HG03064 (cell line): Measurements from ENCODE around the gene WEE1.
A peak's percentile ranks its signal among the peaks of the same experiment; 100 is the strongest.
"Not testable (repeated sequence)": the region's sequence is repeated elsewhere in the genome, so short reads cannot be mapped to it uniquely, and the experiment has no call there.

ENCODE experiments used
- ATAC-seq: cut with Tn5 transposase; IDR thresholded peaks from one replicate; pipeline ENCODE4 v1.9.1; 2021; ENCODE audit warnings: low read depth; ENCODE audit not compliant: unreplicated experiment

WEE1 gene

GRCh38 chr11:9590717-9591116 is 17.2 kb downstream of the WEE1 start:
- no peak for ATAC-seq

- ATAC-seq, result no peak
Observed at GRCh38 chr11:9594267-9595046, 21.0 kb downstream of the WEE1 start.

- no peak for ATAC-seq
Observed at GRCh38 chr11:9596926-9597464, 23.5 kb downstream of the WEE1 start.

GRCh38 chr11:9600166-9600565 is 26.7 kb downstream of the WEE1 start:
- ATAC-seq, result no peak

- peak; percentile 58 for ATAC-seq
Observed at GRCh38 chr11:9600644-9601036, 27.2 kb downstream of the WEE1 start.

GRCh38 chr11:9601037-9601875 is 27.8 kb downstream of the WEE1 start:
- peak; percentile 65 for ATAC-seq

GRCh38 chr11:9601876-9602199 is 28.4 kb downstream of the WEE1 start:
- no peak for ATAC-seq

- ATAC-seq, result not testable (repeated sequence)
Observed at GRCh38 chr11:9603214-9603613, 29.7 kb downstream of the WEE1 start.

GRCh38 chr11:9604134-9604533 is 30.7 kb downstream of the WEE1 start:
- no peak for ATAC-seq

- ATAC-seq, result no peak
Observed at GRCh38 chr11:9605742-9606141, 32.3 kb downstream of the WEE1 start.

- ATAC-seq, result no peak
Observed at GRCh38 chr11:9606809-9607510, 33.5 kb downstream of the WEE1 start.

GRCh38 chr11:9607511-9607899 is 34.0 kb downstream of the WEE1 start:
- ATAC-seq, result no peak

GRCh38 chr11:9609002-9609759 is 35.7 kb downstream of the WEE1 start:
- no peak for ATAC-seq

GRCh38 chr11:9609841-9610240 is 36.4 kb downstream of the WEE1 start:
- no peak for ATAC-seq

GRCh38 chr11:9613118-9613829 is 39.8 kb downstream of the WEE1 start:
- ATAC-seq, result peak; percentile 47

GRCh38 chr11:9613830-9614762 is 40.6 kb downstream of the WEE1 start:
- ATAC-seq, result peak; percentile 57

GRCh38 chr11:9615031-9615451 is 41.6 kb downstream of the WEE1 start:
- peak; percentile 52 for ATAC-seq

GRCh38 chr11:9616042-9616675 is 42.7 kb downstream of the WEE1 start:
- ATAC-seq, result no peak
